Neural cell (in vitro differentiated cells): ENCODE data around the gene CLCNKB. TPM values are rescaled to one million over a fixed set of nuclear protein-coding genes. Genes with fewer than 3 reads are reported as not detected.
"Not testable (repeated sequence)": the region's sequence is repeated elsewhere in the genome, so short reads cannot be mapped to it uniquely, and the experiment has no call there.

Experiments
- H2AFZ ChIP-seq: fragments of 200-600, 300-800 bp; sonication (generic), shearing (Covaris generic); 2 replicates; pipeline ENCODE4 v1.6.0; 2014; ENCODE audit warnings: low read depth, mild to moderate bottlenecking, antibody characterized with exemption, low read length, moderate library complexity
- H3F3A ChIP-seq: fragments of 200-600 bp; shearing (Covaris generic); 2 replicates; pipeline ENCODE4 v1.6.1; 2016; ENCODE audit warnings: mild to moderate bottlenecking, moderate library complexity, mixed read lengths, antibody characterized with exemption, low read length; ENCODE audit not compliant: insufficient read depth, poor library complexity, severe bottlenecking
- H3K27ac ChIP-seq: fragments of 200-600, 300-800 bp; sonication (generic), shearing (Covaris generic); 2 replicates; pipeline ENCODE4 v1.5.1; 2014; ENCODE audit warnings: mild to moderate bottlenecking, low read length, moderate library complexity
- H3K27me3 ChIP-seq: fragments of 300-800, 200-600 bp; sonication (generic), shearing (Covaris generic); 2 replicates; pipeline ENCODE4 v1.6.0; 2014; ENCODE audit warnings: mild to moderate bottlenecking, low read depth, low read length, moderate library complexity; ENCODE audit not compliant: insufficient read depth
- H3K36me3 ChIP-seq: fragments of 300-800, 200-600 bp; sonication (generic), shearing (Covaris generic); 2 replicates; pipeline ENCODE4 v1.5.1; 2014; ENCODE audit warnings: mild to moderate bottlenecking, antibody characterized with exemption, low read length, moderate library complexity; ENCODE audit not compliant: insufficient read depth
- H3K4me2 ChIP-seq: fragments of 300-800, 200-600 bp; sonication (generic), shearing (Covaris generic); 2 replicates; pipeline ENCODE4 v1.6.0; 2014; ENCODE audit warnings: mild to moderate bottlenecking, low read length
- H3K4me3 ChIP-seq: fragments of 300-800, 200-600 bp; sonication (generic), shearing (Covaris generic); 2 replicates; pipeline ENCODE4 v1.5.1; 2014; ENCODE audit warnings: mild to moderate bottlenecking, low read length, moderate library complexity
- H3K79me2 ChIP-seq: fragments of 200-600 bp; shearing (Covaris generic); replicated peaks from 2 replicates; pipeline ENCODE4 v1.6.0; 2014; ENCODE audit warnings: mild to moderate bottlenecking, low read length, moderate library complexity; ENCODE audit not compliant: insufficient read depth
- H3K9ac ChIP-seq: fragments of 300-800, 200-600 bp; sonication (generic), shearing (Covaris generic); 2 replicates; pipeline ENCODE4 v1.6.1; 2016; ENCODE audit warnings: mild to moderate bottlenecking, low read length, mixed read lengths
- H3K9me2 ChIP-seq: fragments of 200-600 bp; shearing (Covaris generic); 2 replicates; pipeline ENCODE4 v1.6.1; 2016; ENCODE audit warnings: mild to moderate bottlenecking, low read length, mixed read lengths; ENCODE audit not compliant: insufficient read depth
- H3K9me3 ChIP-seq: fragments of 200-600, 300-800 bp; sonication (generic), shearing (Covaris generic); 2 replicates; pipeline ENCODE4 v1.6.1; 2016; ENCODE audit warnings: mild to moderate bottlenecking, mixed run types, low read length, moderate library complexity, mixed read lengths
- H4K20me1 ChIP-seq: fragments of 200-600 bp; shearing (Covaris generic); 2 replicates; pipeline ENCODE4 v1.6.1; 2016; ENCODE audit warnings: mild to moderate bottlenecking, mixed run types; ENCODE audit not compliant: insufficient read depth
- EP300 ChIP-seq: fragments of 450-650 bp; conservative IDR thresholded peaks from 2 replicates; pipeline ENCODE4 v1.6.1; 2014; ENCODE audit warnings: antibody characterized with exemption, mild to moderate bottlenecking, moderate library complexity; ENCODE audit not compliant: poor library complexity, severe bottlenecking
- EZH2 ChIP-seq: fragments of 200-600, 300-800 bp; shearing (Covaris generic), sonication (generic); IDR thresholded peaks from 2 replicates; pipeline ENCODE4 v1.6.1; 2014; ENCODE audit warnings: antibody characterized with exemption, low read length, borderline replicate concordance, mild to moderate bottlenecking; ENCODE audit not compliant: insufficient read depth, poor library complexity, severe bottlenecking
- MXI1 ChIP-seq: fragments of 450-650 bp; conservative IDR thresholded peaks from 2 replicates; pipeline ENCODE4 v1.6.1; 2014; ENCODE audit warnings: antibody characterized with exemption, mild to moderate bottlenecking; ENCODE audit not compliant: poor library complexity, severe bottlenecking
- POLR2AphosphoS5 ChIP-seq: IDR thresholded peaks from 2 replicates; pipeline ENCODE4 v1.6.1; 2012
- RAD21 ChIP-seq: fragments of 450-650 bp; conservative IDR thresholded peaks from 2 replicates; pipeline ENCODE4 v1.6.1; 2014; ENCODE audit warnings: antibody characterized with exemption, mild to moderate bottlenecking, moderate library complexity
- SMC3 ChIP-seq: fragments of 450-650 bp; conservative IDR thresholded peaks from 2 replicates; pipeline ENCODE4 v1.6.1; 2014; ENCODE audit warnings: antibody characterized with exemption, mild to moderate bottlenecking, moderate library complexity; ENCODE audit not compliant: poor library complexity
- TAF1 ChIP-seq: IDR thresholded peaks from 2 replicates; pipeline ENCODE4 v1.6.1; 2012; ENCODE audit warnings: low read depth
- polyA plus RNA-seq: library from polyadenylated mRNA; depleted of rRNA; stranded (reverse); fragments of >200 nt; gene quantifications from 2 replicates; pipeline ENCODE4 v1.2.3, GENCODE V29; 2014
- TF ChIP-seq, protein P1 (sequence below): IDR thresholded peaks from 2 replicates; pipeline ENCODE4 v1.6.1; 2012; ENCODE audit warnings: borderline replicate concordance
- TF ChIP-seq, protein P2 (sequence below): fragments of 450-650 bp; IDR thresholded peaks from 2 replicates; pipeline ENCODE4 v1.5.1; 2014; ENCODE audit warnings: antibody characterized with exemption, mild to moderate bottlenecking, moderate library complexity; ENCODE audit not compliant: poor library complexity, severe bottlenecking

CLCNKB gene
- polyA plus RNA-seq, 1 donor from 2014 or later = not detected

DNA sequence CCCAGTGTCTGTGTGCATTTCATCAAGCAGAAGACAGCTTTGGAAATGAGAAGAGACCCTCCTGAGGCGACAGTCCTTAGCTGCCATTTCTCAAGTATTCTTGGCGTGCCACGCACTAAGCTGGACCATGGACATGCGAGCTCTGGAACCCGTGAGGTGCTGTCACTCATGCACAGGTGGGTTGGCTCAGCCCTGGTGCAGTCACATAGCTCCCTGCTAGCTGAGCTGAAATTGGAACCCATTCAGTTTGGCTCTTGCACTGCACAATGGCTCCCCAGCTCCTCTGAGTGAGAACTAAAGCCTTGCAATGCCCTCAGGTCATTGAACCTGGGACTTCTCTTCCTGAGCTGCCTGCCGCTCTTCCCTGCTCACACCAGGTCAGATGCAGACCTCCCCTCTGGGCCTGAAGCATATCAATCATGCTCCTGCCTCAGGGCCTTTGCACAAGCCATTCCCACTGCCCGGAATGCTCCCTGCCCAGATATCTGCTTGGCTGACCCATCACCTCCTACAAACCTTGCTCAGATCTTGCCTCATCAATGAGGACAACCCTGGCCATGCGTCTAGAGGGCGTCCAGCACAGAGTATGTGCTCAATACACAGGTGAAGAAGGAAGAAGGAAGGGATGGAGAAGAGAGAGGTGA, 45.8 kb upstream of the CLCNKB start:
- H3K36me3 ChIP-seq = no peaks in the 10 kb centered on the region
- H3K9ac ChIP-seq = no peak overlapping the region
- H2AFZ ChIP-seq = no peak overlapping the region
- H3K27me3 ChIP-seq = no peaks in the 10 kb centered on the region
- H3K9me2 ChIP-seq = no peaks in the 10 kb centered on the region
- no peaks in the 10 kb centered on the region for H3K79me2 ChIP-seq
- H3K4me2 ChIP-seq = no peak overlapping the region
- H4K20me1 ChIP-seq = no peaks in the 10 kb centered on the region
- H3K9me3 ChIP-seq = no peaks in the 10 kb centered on the region
- H3K4me3 ChIP-seq = no peak overlapping the region
- no peak overlapping the region for H3K27ac ChIP-seq
- TF ChIP-seq SMC3 (no peak), EP300 (no peak), MXI1 (no peak), EZH2 (no peak), TAF1 (no peak), POLR2AphosphoS5 (no peak), RAD21 (no peak)
- TF ChIP-seq, protein P1, sequence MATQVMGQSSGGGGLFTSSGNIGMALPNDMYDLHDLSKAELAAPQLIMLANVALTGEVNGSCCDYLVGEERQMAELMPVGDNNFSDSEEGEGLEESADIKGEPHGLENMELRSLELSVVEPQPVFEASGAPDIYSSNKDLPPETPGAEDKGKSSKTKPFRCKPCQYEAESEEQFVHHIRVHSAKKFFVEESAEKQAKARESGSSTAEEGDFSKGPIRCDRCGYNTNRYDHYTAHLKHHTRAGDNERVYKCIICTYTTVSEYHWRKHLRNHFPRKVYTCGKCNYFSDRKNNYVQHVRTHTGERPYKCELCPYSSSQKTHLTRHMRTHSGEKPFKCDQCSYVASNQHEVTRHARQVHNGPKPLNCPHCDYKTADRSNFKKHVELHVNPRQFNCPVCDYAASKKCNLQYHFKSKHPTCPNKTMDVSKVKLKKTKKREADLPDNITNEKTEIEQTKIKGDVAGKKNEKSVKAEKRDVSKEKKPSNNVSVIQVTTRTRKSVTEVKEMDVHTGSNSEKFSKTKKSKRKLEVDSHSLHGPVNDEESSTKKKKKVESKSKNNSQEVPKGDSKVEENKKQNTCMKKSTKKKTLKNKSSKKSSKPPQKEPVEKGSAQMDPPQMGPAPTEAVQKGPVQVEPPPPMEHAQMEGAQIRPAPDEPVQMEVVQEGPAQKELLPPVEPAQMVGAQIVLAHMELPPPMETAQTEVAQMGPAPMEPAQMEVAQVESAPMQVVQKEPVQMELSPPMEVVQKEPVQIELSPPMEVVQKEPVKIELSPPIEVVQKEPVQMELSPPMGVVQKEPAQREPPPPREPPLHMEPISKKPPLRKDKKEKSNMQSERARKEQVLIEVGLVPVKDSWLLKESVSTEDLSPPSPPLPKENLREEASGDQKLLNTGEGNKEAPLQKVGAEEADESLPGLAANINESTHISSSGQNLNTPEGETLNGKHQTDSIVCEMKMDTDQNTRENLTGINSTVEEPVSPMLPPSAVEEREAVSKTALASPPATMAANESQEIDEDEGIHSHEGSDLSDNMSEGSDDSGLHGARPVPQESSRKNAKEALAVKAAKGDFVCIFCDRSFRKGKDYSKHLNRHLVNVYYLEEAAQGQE = no peak
- TF ChIP-seq, protein P2, sequence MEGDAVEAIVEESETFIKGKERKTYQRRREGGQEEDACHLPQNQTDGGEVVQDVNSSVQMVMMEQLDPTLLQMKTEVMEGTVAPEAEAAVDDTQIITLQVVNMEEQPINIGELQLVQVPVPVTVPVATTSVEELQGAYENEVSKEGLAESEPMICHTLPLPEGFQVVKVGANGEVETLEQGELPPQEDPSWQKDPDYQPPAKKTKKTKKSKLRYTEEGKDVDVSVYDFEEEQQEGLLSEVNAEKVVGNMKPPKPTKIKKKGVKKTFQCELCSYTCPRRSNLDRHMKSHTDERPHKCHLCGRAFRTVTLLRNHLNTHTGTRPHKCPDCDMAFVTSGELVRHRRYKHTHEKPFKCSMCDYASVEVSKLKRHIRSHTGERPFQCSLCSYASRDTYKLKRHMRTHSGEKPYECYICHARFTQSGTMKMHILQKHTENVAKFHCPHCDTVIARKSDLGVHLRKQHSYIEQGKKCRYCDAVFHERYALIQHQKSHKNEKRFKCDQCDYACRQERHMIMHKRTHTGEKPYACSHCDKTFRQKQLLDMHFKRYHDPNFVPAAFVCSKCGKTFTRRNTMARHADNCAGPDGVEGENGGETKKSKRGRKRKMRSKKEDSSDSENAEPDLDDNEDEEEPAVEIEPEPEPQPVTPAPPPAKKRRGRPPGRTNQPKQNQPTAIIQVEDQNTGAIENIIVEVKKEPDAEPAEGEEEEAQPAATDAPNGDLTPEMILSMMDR = no peak
- H3F3A ChIP-seq = no peaks in the 10 kb centered on the region

DNA sequence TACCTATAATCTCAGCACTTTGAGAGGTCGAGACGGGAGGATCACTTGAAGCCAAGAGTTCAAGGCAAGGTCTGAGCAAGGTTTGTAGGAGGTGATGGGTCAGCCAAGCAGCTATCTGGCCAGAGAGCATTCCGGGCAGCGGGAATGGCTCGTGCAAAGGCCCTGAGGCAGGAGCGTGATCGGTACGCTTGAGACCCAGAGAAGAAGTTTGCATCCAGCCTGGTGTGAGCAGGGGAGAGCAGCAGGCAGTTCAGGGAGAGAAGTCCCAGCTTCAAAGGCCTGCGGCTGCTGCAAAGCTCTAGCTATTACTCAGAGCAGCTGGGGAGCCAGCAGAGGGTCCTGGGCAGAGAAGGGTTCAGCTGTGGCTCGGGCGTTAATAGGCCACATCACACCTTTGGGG, 44.7 kb upstream of the CLCNKB start:
- H3K27me3 ChIP-seq = no peaks in the 10 kb centered on the region
- no peak overlapping the region for H3K4me2 ChIP-seq
- no peaks in the 10 kb centered on the region for H4K20me1 ChIP-seq
- H3K4me3 ChIP-seq = no peak overlapping the region
- H2AFZ ChIP-seq = no peak overlapping the region
- no peaks in the 10 kb centered on the region for H3F3A ChIP-seq
- no peaks in the 10 kb centered on the region for H3K9me3 ChIP-seq
- no peaks in the 10 kb centered on the region for H3K9me2 ChIP-seq
- TF ChIP-seq RAD21 (no peak), EP300 (no peak)
- TF ChIP-seq, protein P1 = no peak
- H3K36me3 ChIP-seq = no peaks in the 10 kb centered on the region
- no peak overlapping the region for H3K9ac ChIP-seq
- H3K27ac ChIP-seq = no peak overlapping the region
- no peaks in the 10 kb centered on the region for H3K79me2 ChIP-seq

DNA sequence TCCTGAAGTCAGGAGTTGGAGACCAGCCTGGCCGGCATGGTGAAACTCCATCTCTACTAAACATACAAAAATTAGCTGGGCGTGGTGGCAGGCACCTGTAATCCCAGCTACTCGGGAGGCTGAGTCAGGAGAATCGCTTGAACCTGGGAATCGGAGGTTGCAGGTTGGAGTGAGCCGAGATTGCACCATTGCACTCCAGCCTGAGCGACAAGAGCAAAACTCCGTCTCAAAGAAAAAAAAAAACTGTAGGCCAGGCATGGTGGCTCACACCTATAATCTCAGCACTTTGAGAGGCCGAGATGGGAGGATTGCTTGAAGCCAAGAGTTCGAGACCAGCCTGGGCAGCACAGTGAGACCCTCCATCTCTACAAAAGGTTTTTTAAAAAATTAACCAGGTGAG, 42.3 kb upstream of the CLCNKB start:
- not testable (repeated sequence) for H3K9me2 ChIP-seq, H3K9ac ChIP-seq, H3K27me3 ChIP-seq, H3K9me3 ChIP-seq, H2AFZ ChIP-seq, H4K20me1 ChIP-seq, H3K36me3 ChIP-seq, H3K4me2 ChIP-seq, H3K4me3 ChIP-seq, H3F3A ChIP-seq, H3K27ac ChIP-seq, H3K79me2 ChIP-seq
